ENCODE results near the gene STRBP.
"Not testable (repeated sequence)": the region's sequence is repeated elsewhere in the genome, so short reads cannot be mapped to it uniquely, and the experiment has no call there.

STRBP gene

DNA sequence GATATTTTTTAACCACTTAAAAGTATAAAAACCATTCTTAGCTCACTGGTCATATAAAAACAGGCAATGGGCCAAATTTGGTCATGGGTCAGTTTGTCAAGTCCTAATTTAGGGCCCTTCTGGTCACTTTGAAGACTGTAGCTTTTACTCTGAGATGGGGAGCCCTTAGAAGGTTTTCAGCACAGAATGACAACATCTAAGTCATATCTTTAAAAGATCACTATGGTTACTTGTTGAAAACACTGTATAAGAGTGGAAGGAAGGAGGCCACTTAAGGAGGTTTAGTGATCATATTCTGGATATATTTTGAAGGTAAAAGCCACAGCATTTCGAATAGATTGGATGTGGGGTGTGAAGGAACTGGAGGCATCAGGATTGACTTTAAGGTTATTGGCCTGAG, 76.7 kb downstream of the STRBP start:
- no peak for DNase-seq (ENCODE audit: low read depth in 2 of 2)

- DNase-seq (ENCODE audit: low read depth in 2 of 2) = no peak
These were observed 77.1 kb downstream of the STRBP start for GRCh38 chr9:123191260-123191659.

DNA sequence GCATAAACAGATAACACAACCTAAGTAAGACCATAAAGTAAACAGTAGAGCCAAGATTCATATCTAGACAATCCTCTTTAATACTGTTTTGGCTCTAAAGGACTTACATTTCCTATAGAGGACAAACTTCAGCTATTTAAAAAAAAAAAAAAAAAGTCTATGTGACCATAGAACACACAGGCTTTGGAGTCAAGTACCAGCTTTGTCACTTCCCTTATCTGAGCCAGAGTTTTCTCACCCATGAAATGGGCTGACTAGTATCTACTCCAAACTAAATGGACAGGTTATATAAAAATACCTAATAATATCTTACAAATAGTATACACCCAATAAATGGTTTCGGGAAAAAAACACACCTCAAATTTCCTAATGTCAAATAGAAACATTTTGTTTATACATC, 81.3 kb downstream of the STRBP start:
- DNase-seq (ENCODE audit: low read depth in 2 of 2) = no peak

- not testable (repeated sequence) for DNase-seq (ENCODE audit: low read depth in 2 of 2)
These were observed 82.4 kb downstream of the STRBP start for GRCh38 chr9:123186029-123186428.

DNA sequence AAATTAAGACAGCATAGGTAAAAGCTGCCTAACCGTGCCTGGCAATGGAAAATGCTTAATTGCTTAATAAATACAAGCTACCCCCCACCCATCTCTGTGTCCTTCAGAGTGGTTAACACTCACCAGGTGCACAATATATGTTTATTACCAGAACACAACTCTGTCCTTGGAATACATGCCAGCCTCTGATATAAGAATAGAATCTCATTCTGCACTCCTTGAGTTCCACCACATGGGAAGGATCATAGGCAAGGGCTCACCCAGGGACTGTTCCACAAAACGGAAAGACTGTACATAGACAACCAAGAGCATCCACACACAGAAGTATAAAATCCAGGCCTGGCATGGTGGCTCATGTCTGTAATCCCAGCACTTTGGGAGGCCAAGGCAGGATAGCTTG, 91.4 kb downstream of the STRBP start:
- DNase-seq (ENCODE audit: low read depth in 2 of 2) = no peak

- DNase-seq (ENCODE audit: low read depth in 2 of 2) = no peak
These were observed 92.3 kb downstream of the STRBP start for GRCh38 chr9:123175854-123176629.

DNA sequence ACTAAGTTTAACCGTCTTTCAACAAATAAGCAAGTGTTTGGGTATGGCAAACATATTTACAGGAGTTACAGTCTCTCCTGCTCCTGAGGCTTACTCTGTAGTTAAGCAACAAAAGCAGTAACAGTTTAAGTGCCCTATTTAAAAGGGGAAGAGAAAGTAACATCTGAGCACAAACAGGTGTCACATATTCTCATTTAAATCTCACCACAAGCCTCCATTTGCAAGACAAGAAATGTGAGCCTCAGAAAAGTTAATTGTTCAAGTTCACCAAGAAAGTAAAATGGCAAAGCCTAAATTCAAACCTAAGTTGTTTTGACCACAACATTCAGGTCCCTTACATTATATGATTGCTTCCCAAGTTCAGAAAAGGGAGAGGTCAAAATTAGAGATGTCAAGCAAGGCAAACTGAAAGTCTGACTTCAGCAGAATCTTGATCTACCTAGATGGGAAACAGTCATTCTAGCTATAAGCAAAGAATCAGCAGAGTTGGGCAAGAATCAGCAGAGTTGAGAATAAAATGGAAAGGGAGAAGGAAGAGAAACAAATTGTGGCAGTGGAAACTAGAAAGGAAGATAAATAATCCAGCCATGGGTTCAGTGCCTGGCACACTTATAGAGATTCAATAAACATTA, 93.4 kb downstream of the STRBP start:
- DNase-seq (ENCODE audit: low read depth in 2 of 2) = no peak

DNA sequence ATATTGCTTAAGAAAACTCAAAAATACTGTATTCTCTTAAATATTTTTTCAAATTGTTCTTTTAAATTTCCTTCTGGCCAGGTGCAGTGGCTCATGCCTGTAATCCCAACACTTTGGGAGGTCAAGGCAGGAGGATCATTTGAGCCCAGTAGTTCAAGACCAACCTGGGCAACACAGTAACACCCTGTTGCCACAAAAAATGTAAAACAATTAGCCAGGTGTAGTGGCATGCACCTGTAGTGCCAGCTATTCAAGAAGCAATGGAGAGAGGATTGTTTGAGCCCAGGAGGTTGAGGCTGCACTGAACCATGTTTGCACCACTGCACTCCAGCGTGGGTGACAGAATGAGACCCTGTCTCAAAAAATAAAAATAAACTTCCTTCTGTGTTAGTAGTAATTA, 94.3 kb downstream of the STRBP start:
- no peak for DNase-seq (ENCODE audit: low read depth in 2 of 2)

- DNase-seq (ENCODE audit: low read depth in 2 of 2) = no peak
These were observed 98.5 kb downstream of the STRBP start for GRCh38 chr9:123169926-123170325.

DNA sequence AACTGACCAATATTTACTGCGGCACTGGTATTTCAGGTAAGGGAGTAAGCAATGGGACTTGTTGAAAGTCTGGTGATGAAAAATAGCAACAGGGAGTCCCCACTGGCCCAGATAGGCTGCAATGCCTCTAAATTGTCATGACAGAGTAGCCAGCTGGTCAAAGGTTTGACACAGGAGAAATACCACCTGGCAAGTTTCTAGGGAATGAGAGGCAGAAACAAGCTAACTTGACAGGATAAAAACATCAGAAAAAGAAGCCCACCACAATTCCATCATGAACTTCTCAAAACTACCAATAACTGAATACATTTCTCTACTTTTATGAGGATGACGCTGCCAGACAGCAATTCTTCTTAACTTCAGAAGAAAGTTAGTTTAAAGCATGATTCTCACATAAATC, 99.8 kb downstream of the STRBP start:
- no peak for DNase-seq (ENCODE audit: low read depth in 2 of 2)

- DNase-seq (ENCODE audit: low read depth in 2 of 2) = no peak
These were observed 100.9 kb downstream of the STRBP start for GRCh38 chr9:123167474-123167873.

DNA sequence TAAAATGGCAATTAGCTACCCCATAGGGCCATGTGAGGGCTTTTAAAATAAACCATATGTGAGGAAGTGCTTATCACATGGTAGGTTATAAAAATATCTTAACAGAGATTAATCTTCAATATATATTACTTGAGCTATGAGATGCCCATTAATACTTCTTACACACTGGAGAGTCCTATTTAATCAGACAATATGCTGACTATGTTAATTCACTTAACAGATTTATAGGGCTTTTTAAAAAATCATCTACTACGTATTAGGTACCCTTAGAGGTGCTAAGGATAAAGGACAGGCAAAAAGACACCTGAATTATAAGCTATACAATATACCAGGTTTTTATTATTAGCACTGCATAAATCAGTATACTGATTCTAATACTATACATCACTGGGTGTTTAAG, 102.6 kb downstream of the STRBP start:
- DNase-seq (ENCODE audit: low read depth in 2 of 2) = no peak

DNA sequence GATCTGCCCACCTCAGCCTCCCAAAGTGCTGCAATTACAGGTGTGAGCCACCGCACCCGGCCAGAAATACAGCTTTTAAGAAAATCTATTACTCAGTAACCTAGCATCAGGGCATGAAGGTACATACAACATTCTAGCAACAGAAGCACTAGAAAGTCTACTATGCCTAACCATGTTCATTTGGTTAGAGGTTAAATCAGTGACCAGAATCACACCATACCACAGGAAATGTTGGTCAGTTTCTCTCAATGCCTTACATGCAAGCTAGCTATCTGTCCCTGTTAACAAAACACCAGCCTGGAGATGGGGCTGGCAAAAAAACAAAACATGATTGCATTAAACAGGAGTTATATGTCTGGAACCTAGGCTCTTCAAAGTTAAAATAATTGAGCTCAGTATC, 104.1 kb downstream of the STRBP start:
- DNase-seq (ENCODE audit: low read depth in 2 of 2) = no peak

GRCh38 chr9:123162791-123163345, 105.5 kb downstream of the STRBP start:
- no peak for DNase-seq (ENCODE audit: low read depth in 2 of 2)

- no peak for DNase-seq (ENCODE audit: low read depth in 2 of 2)
These were observed 106.0 kb downstream of the STRBP start for GRCh38 chr9:123162360-123162759.

GRCh38 chr9:123157221-123157620, 111.2 kb downstream of the STRBP start:
- DNase-seq (ENCODE audit: low read depth in 2 of 2) = no peak

- DNase-seq (ENCODE audit: low read depth in 2 of 2) = no peak
These were observed 117.5 kb downstream of the STRBP start for GRCh38 chr9:123150708-123151503.

DNA sequence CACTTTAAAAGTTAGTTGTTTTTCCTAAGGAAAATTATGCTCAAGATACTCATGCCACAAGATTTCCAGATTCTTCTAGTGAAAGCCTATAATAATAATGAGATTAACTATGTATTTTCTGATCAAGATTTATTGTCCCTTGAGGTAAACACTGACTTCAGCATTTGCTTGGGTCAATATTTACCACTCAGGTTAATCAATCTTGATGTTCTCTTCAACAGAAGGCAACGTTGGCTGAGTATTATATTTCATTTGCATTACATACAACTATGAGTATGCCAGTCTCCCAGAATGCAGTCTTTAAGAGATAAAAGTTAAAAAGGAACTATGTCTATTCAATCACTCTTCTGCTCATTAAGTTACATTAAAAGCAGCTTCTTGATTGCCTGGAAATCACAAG, 119.3 kb downstream of the STRBP start:
- no peak for DNase-seq (ENCODE audit: low read depth in 2 of 2)

GRCh38 chr9:123138163-123138562, 130.2 kb downstream of the STRBP start:
- no peak for DNase-seq (ENCODE audit: low read depth in 2 of 2)

DNA sequence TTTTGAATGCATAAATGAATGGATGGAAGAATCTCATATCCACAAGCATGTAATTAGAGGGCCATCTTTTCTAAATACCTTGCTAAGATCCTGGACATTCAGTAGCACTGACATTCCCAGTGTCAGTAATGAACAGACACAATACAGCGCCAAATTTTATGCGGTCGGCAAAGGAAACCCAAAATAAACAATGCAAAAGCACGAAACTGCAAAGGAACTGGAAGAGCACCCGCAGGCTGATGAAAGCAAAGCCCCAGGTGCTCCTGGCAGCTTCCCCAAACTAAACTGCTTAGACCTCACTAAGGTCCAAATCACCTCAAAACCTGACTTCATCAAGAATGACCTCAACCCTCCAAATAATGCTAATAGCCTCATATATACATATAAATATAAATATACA, 133.0 kb downstream of the STRBP start:
- no peak for DNase-seq (ENCODE audit: low read depth in 2 of 2)

- DNase-seq (ENCODE audit: low read depth in 2 of 2) = no peak
These were observed 135.7 kb downstream of the STRBP start for GRCh38 chr9:123132696-123133095.

GRCh38 chr9:123131993-123132392, 136.4 kb downstream of the STRBP start:
- no peak for DNase-seq (ENCODE audit: low read depth in 2 of 2)
